GM12872 (cell line): ENCODE results near the gene COX17.

Experiments
- CTCF ChIP-seq: IDR thresholded peaks from 3 replicates; pipeline ENCODE4 v1.5.1; 2011; ENCODE audit warnings: low read depth, mild to moderate bottlenecking, low read length, moderate library complexity; ENCODE audit not compliant: insufficient read depth

The COX17 gene

GRCh38 chr3:119702530-119703527 lies 25.6 kb upstream of the COX17 start, which contains the start of gene CFAP91:
Gene CFAP91 (plus strand): TSS chr3:119703022. CDS start chr3:119703099, 77 bp downstream.
- TF ChIP-seq CTCF = no peak

GRCh38 chr3:119700920-119701734 lies 23.9 kb upstream of the COX17 start:
- no peak for TF ChIP-seq CTCF

GRCh38 chr3:119700269-119700919 lies 23.2 kb upstream of the COX17 start:
- no peak for TF ChIP-seq CTCF

- TF ChIP-seq CTCF = no peak
Observed at GRCh38 chr3:119697394-119697793, 20.2 kb upstream of the COX17 start.

- no peak for TF ChIP-seq CTCF
Observed at GRCh38 chr3:119695480-119695879, 18.3 kb upstream of the COX17 start.

- TF ChIP-seq CTCF = peak; percentile 41; the same call in 1 of the 3 replicates
Observed at GRCh38 chr3:119690043-119690656, 12.9 kb upstream of the COX17 start.
